ENCODE measurements around the gene MYO3B. TPM values are rescaled to one million over a fixed set of nuclear protein-coding genes. Genes with fewer than 3 reads are reported as not detected.

Gene MYO3B
- polyA plus RNA-seq, 1 of the 3 experiments (the other 2 are of a cell fraction), result not detected

- no peak for DNase-seq
- no peak overlapping the region for H3K4me3 ChIP-seq (ENCODE audit: low read depth in 2 of 2, low read length in 1 of 2)
- H3K9ac ChIP-seq, result no peak overlapping the region
- no peak overlapping the region for H2AFZ ChIP-seq (ENCODE audit: low read depth)
- POLR2A ChIA-PET, result no interaction called here
- H3K9me2 ChIP-seq, result no peaks in the 10 kb centered on the region
- TF ChIP-seq EZH2phosphoT487 (IDR thresholded peaks at IDR 0.05; ENCODE audit: borderline replicate concordance, low read depth) (no peak), MAX (IDR thresholded peaks at IDR 0.05; ENCODE audit: low read depth) (no peak), RAD21 (IDR thresholded peaks at IDR 0.05; ENCODE audit: low read length) (no peak), ELF1 (IDR thresholded peaks at IDR 0.05) (no peak), RXRA (IDR thresholded peaks at IDR 0.05; ENCODE audit: borderline replicate concordance, low read depth) (no peak), JUND (IDR thresholded peaks at IDR 0.05) (no peak), RCOR1 (IDR thresholded peaks at IDR 0.05; ENCODE audit: low read length) (no peak)
- H3K4me2 ChIP-seq, result no peak overlapping the region
- H3K27ac ChIP-seq (ENCODE audit: low read depth in 2 of 2, low read length in 1 of 2), result no peak overlapping the region
- no peaks in the 10 kb centered on the region for H3K4me1 ChIP-seq (ENCODE audit: control insufficient read depth in 1 of 2, insufficient read depth in 2 of 2, low read depth in 1 of 2, low read length in 1 of 2)
- H3K79me2 ChIP-seq (ENCODE audit: insufficient read depth), result no peaks in the 10 kb centered on the region
- no peaks in the 10 kb centered on the region for H3K9me3 ChIP-seq
- H3K27me3 ChIP-seq (ENCODE audit: insufficient read depth), result no peaks in the 10 kb centered on the region
- CTCF ChIA-PET, result interaction anchor here (1.3 to 2.3 kb wide), 2 partner anchors 25 to 63 kb away, joined by 6 to 9 read pairs; no protein-coding TSS in a partner anchor
- H3F3A ChIP-seq (replicated peaks; ENCODE audit: insufficient read depth), result no peaks in the 10 kb centered on the region
- no peaks in the 10 kb centered on the region for H3K36me3 ChIP-seq (replicated peaks in 1 of 2; ENCODE audit: control insufficient read depth in 1 of 2, insufficient read depth in 2 of 2, low read length in 1 of 2)
- no peaks in the 10 kb centered on the region for H4K20me1 ChIP-seq (ENCODE audit: insufficient read depth)
Observed at GRCh38 chr2:170298861-170299429, 121.0 kb downstream of the MYO3B start.

GRCh38 chr2:170300993-170301392, 123.0 kb downstream of the MYO3B start:
- no peak overlapping the region for H3K9ac ChIP-seq
- no peaks in the 10 kb centered on the region for H3K27me3 ChIP-seq (ENCODE audit: insufficient read depth)
- ChIA-PET POLR2A (no interaction called here), CTCF (interaction anchor here (0.8 to 1.4 kb wide), 2 partner anchors 23 to 29 kb away, joined by 4 to 5 read pairs; no protein-coding TSS in a partner anchor)
- no peaks in the 10 kb centered on the region for H3F3A ChIP-seq (replicated peaks; ENCODE audit: insufficient read depth)
- no peak overlapping the region for H3K4me3 ChIP-seq (ENCODE audit: low read depth in 2 of 2, low read length in 1 of 2)
- no peaks in the 10 kb centered on the region for H3K79me2 ChIP-seq (ENCODE audit: insufficient read depth)
- DNase-seq, result no peak
- no peaks in the 10 kb centered on the region for H3K36me3 ChIP-seq (replicated peaks in 1 of 2; ENCODE audit: control insufficient read depth in 1 of 2, insufficient read depth in 2 of 2, low read length in 1 of 2)
- H3K4me2 ChIP-seq, result no peak overlapping the region
- H3K27ac ChIP-seq (ENCODE audit: low read depth in 2 of 2, low read length in 1 of 2), result no peak overlapping the region
- H2AFZ ChIP-seq (ENCODE audit: low read depth), result no peak overlapping the region
- no peak for TF ChIP-seq MEF2A (IDR thresholded peaks at IDR 0.05; ENCODE audit: borderline replicate concordance, low read depth)
- no peak for TF ChIP-seq EZH2phosphoT487 (IDR thresholded peaks at IDR 0.05; ENCODE audit: borderline replicate concordance, low read depth)
- no peak for TF ChIP-seq NRF1 (IDR thresholded peaks at IDR 0.05; ENCODE audit: low read depth, low read length)
- TF ChIP-seq RXRA (IDR thresholded peaks at IDR 0.05; ENCODE audit: borderline replicate concordance, low read depth), result no peak
- no peak for TF ChIP-seq MAX (IDR thresholded peaks at IDR 0.05; ENCODE audit: low read depth)
- TF ChIP-seq MXI1 (IDR thresholded peaks at IDR 0.05; ENCODE audit: low read depth, low read length), result no peak
- no peak for TF ChIP-seq EP300 (IDR thresholded peaks at IDR 0.05; ENCODE audit: borderline replicate concordance in 1 of 2, low read depth in 1 of 2, low read length in 1 of 2)
- TF ChIP-seq ZBTB33 (IDR thresholded peaks at IDR 0.05; ENCODE audit: borderline replicate concordance, low read depth), result no peak
- no peak for TF ChIP-seq TCF12 (IDR thresholded peaks at IDR 0.05)
- TF ChIP-seq POLR2AphosphoS5 (IDR thresholded peaks at IDR 0.05; ENCODE audit: low read depth, low read length), result no peak
- no peaks in the 10 kb centered on the region for H4K20me1 ChIP-seq (ENCODE audit: insufficient read depth)
- H3K9me3 ChIP-seq, result no peaks in the 10 kb centered on the region
- WGBS (ENCODE audit: low lambda C conversion rate), result 40% methylated on average over 1 of the region's 1 CpG
- H3K9me2 ChIP-seq, result no peaks in the 10 kb centered on the region
- no peaks in the 10 kb centered on the region for H3K4me1 ChIP-seq (ENCODE audit: control insufficient read depth in 1 of 2, insufficient read depth in 2 of 2, low read depth in 1 of 2, low read length in 1 of 2)

Data from SK-N-SH (cell line).